ENCODE measurements around the gene SEC23IP.
"Not testable (repeated sequence)": the region's sequence is repeated elsewhere in the genome, so short reads cannot be mapped to it uniquely, and the experiment has no call there.

Gene SEC23IP

DNA sequence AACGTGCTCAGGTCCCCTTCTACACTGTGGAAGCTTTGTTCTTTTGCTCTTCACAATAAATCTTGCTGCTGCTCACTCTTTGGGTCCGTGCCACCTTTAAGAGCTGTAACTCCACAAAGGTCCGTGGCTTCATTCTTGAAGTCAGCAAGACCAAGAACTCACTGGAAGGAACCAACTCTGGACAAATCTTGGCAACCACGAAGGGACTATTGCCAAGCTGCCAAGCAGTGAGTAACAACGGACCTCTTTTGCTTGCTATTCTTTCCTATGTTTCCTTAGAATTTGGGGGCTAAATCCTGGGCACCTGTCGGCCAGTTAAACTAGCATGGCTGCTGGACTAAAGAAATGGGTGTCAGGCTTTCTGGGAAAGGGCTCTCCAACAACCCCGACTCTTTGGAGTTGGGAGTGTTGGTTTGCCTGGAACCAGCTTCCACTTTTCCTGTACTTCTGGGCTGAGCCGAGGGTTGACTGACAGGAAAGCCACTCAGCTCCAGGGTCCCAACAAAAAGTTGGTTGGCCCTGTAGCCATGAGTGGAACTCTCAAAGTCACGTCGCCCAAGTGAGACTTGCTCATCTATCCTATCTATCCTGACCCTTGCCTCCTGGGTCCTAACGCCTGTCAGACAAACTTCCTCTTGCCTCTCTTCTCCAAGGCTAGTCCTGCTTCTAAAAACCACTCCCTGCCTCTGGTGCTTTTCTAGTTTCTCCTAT is 8.5 kb upstream of the SEC23IP start:
- DNase-seq, result not testable (repeated sequence)

DNA sequence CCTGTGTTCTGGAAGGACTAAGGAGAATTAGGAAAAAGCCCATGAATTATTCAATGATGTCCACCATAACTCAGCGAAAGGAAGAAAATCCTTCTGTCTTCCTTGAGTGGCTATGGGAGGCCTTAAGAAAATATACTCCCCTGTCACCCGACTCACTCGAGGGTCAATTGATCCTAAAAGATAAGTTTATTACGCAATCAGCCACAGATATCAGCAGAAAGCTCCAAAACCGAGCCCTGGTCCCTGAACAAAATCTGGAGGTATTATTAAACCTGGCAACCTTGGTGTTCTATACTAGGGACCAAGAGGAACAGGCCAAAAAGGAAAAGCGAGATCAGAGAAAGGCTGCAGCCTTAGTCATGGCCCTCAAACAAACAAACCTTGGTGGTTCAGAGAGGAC is 6.5 kb upstream of the SEC23IP start:
- not testable (repeated sequence) for DNase-seq

DNA sequence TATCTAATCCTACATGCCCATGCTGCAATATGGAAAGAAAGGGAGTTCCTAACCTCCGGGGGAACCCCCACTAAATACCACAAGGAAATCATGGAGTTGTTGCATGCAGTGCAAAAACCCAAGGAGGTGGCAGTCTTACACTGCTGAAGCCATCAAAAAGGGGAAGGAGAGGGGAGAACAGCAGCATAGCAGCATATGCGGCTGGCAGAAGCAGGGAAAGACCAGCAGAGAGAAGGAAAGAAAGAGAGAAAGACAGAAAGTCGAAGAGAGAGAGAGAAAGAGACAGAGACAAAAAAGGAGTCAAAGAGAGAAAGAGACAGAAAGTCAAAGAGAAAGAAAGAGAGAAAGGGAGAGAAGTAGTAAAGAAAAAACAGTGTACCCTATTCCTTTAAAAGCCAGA is 3.8 kb upstream of the SEC23IP start:
- DNase-seq, result not testable (repeated sequence)

DNA sequence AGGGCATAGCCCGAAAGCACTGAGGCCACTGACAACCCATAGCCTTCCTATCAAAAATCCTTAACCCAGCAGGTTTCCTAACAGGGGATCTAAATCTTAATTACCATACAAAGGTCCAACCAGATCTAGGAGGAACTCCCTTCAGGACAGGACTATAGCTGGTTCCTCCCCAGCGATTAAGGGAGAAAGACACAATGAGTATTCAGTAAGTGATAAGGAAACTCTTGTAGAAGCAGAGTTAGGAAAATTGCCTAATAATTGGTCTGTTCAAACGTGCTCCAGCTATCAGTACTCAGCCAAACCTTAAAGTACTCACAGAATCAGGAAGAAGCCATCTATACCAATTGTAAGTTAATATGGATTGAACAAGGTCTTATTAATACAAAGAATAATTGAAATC is 3.3 kb upstream of the SEC23IP start:
- DNase-seq, result not testable (repeated sequence)

DNA sequence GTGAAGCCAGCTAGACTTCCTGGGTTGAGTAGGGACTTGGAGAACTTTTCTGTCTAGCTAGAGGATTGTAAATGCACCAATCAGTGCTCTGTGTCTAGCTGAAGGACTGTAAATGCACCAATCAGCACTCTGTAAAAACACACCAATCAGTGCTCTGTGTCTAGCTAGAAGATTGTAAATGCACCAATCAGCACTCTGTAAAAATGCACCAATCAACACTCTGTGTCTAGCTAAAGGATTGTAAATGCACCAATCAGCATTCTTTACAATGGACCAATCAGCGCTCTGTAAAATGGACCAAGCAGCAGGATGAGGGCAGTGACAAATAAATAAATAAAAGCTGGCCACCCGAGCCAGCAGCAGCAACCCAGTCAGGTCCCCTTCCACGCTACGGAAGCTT is 2.2 kb upstream of the SEC23IP start:
- DNase-seq, result not testable (repeated sequence)

DNA sequence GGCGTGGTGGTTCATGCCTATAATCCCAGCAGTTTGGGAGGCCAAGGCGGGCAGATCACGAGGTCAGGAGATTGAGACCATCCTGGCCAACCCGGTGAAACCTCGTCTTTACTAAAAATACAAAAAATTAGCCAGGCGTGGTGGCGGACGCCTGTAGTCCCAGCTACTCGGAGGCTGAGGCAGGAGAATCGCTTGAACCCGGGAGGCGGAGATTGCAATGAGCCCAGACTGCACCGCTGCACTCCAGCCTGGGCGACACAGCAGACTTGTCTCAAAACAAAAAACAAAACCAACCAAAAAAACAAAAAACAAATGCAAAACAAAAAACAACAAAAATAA is 712 bp upstream of the SEC23IP start:
- not testable (repeated sequence) for DNase-seq

DNA sequence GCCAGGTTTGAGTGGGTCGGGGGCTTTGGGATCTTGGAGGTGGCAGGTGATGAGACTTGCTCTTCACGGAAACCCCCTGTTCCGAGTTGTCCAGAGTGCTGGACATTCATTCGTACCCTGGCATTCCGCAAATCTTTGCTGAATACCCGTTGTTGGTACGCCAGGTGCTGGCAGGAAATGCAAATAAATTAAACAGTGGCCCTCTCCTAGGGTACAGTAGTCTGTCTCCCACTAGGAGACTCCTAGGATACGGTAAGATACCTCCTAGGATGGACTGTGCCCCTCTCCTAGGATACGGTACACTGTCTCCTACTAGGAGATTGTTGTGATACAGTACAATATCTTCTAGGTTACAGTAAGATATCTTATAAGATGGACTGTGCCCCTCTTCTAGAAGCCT is 544 bp downstream of the SEC23IP start:
- no peak for DNase-seq

DNA sequence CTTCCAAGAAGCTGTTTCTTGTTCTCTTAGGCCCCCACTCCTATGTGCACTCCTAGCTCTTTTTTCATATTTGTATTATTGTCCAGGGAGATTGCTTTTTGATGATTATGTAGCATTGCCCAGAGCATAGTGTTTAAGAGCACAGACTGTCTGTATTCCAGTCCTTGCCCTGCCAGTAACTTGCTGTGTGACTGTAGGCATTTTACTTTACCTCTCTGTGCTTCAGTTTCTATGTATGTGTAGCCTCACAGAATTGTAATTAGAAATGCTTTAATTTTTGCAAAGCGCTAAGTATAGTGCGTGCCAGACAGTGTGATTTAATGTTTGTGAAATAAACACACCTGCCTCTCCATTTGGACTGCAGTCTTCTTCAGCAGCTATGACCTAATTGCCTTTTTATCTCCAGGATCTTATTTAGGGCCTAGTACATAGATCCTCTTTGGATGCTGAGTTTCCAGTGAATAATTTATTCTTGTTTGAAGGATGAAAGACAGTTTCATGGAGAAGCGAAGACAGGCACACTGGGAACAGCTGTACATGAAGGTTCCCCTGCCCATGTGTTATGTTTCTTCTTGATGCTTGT is 1.4 kb downstream of the SEC23IP start:
- DNase-seq, result no peak

DNA sequence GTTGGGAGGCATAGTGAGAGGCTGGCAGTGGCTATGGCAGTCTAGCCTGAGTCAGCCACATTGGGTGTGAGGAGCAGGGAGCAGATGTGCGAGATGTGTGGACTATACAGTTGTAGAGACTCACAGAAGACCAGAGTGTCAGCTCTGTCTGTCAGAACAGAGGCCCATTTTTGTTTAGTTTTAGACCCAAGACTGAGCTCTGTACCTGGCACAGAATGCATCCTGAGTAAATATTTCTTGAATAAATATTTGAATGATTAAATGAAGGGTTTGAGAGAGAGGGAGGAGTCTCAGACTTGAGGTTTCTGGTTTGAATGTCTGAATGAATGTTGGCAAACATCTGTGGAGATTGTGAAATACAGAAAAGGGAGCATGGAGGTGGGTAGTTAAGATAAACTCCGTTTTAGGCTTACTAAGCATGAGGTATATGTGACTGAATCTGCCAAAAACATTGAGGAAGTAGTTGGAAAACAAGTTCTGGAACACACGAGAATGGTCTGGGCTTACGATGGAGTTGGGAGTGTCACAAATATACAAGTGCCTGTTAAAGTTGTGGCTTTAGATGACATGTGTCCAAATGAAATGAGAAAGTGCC is 3.6 kb downstream of the SEC23IP start:
- peak; percentile 55 for DNase-seq

DNA sequence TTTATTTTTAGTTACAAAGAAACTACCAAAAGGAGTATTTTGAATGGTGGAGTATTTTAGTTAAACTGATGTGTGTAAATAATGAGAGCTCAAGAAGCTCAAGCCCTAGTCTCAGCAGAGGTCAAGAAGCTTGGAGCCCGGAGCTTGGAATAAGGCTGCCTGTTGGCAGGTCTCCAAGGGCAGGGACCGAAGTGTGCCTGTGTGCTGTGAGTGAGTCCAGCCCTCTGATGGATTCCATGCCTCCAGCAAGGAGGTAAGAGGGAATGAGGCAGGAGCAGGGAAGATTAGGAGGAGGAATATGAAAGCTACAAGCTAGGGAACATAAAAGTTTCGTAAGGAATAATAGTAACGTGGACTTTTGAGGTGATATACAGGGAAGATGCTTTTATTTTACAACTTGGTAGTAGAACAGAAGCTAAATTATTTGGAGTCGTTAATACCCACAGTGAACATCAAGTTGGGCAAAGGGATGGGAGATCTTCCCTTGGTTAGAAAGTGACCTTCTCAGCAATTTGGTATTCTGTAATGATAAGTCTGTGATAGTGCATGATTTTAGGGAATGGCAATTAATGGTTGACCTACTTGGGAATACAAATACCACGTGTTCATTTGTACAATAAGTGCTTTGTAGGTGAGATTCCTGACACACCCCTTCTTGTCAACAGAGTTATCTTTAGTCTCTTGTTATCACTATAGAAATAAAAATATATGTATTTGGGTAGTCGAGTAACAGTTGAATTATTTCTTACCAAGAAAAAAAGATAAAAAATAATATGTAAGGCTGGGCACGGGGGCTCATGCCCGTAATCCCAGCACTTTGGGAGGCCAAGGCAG is 4.6 kb downstream of the SEC23IP start:
- DNase-seq, result peak; percentile 28

DNA sequence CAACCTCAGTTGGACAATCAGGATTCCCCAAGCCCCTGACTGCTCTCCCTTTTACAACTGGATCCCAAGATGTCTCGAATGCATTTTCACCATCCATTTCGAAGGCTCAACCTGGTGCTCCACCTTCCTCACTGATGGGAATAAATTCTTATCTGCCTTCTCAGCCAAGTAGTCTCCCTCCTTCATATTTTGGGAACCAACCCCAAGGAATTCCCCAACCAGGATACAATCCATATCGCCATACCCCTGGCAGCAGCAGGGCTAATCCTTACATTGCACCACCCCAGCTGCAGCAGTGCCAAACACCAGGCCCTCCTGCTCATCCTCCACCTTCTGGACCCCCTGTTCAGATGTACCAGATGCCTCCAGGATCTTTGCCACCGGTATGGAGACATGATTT is 6.0 kb downstream of the SEC23IP start:
- DNase-seq, result no peak

DNA sequence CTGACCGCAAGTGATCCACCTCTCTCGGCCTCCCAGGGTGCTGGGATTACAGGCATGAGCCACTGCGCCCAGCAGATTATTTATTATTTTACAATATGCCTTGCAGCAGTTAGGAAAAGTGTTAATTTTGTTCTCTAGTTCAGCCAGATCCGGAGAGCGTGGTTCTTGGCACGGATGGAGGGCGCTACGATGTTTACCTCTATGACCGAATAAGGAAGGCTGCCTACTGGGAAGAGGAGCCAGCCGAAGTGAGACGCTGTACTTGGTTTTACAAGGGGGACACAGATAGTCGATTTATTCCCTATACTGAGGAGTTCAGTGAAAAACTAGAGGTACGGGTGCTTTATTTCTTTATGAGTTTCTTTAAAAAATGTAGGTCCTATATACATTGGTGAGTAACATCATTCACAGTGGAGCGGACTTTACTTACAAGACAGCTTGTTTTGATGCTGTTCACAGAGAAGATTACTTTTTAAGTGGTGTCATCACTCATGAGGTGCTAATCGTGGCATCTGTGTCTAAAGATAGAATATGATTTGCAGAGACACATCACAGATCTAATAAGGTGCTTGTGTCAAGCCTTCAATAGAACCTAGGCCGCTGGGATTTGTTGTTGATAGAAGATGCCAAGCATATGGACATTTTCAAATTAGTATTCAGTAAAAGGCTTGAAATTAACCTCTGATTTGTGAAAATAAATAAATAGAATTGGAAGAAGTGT is 11.6 kb downstream of the SEC23IP start:
- no peak for DNase-seq

DNA sequence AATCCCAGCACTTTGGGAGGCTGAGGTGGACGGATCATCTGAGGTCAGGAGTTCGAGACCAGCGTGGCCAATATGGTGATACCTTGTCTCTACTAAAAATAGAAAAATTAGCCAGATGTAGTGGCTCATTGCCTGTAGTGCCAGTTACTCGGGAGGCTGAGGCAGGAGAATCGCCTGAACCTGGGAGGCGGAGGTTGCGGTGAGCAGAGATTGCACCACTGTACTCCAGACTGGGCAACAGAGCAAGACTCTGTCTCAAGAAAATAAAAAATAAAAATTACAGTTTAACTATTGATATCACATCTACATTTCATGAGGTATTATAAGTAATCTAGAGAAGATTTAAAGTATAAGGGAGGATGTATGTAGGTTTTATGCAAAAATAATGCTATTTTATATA is 15.2 kb downstream of the SEC23IP start:
- not testable (repeated sequence) for DNase-seq

DNA sequence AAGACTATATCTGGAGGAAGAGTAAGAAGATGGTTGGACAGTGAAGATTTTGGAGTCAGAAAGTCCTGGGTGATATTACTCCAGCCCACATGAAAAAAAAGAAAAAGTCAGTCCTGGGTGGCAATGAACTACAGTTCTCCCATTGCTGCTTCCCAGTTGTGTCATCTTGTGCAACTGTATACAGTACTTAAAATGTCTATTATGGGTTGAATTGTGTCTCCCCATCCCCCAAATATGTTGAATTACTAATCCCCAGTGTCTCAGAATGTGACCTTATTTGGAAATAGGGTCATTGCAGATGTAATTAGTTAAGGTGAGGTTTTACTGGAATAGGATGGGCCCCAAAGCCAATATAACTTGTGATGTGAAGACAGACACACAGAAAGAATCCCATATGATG is 15.6 kb downstream of the SEC23IP start:
- DNase-seq, result no peak

DNA sequence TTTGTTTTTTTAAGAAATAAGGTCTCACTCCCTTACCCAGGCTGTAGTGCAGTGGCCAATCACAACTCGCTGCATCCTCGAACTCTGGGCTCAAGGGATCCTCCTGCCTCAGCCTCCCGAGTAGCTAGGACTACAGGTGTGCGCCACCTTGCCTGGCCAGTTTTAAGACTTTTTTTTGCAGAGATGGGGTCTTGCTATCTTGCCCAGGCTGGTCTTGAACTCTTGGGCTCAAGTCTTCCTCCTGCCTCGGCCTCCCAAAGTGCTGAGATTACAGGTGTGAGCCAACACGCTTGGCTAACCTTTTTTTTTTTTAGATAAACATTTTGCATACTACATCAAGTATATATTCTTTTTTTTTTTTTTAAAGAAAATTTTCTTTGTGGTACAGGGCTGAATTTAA is 18.2 kb downstream of the SEC23IP start:
- no peak for DNase-seq

DNA sequence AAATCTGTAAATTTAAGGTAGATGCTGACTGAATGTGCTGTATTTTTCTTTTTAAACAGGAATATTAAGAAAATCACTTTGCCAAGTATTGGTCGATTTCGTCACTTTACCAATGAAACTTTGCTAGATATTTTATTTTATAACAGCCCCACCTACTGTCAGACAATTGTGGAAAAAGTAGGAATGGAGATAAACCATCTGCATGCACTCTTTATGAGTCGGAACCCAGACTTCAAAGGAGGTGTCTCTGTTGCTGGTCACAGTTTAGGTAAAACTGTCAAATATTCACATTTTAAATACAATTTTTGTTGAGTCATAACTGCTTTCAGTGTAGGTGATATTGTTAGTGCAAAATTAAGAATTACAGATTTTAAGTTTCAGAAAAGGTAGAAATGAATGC is 25.2 kb downstream of the SEC23IP start:
- DNase-seq, result no peak

DNA sequence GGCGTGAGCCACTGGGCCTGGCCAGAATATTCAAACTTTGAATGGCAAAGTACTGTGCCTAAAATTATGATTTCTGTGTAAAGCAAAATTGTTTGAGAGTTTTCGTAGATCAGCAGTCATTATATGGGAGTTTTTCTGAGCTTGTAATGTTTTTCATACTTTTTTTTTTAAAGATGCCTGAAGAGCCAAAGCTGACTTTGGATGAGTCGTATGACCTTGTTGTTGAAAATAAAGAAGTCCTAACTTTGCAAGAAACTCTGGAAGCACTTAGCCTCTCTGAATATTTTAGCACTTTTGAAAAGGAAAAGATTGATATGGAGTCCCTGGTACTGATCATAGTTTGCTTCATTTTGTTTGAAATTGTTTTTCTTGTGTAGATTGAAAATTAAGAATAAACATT is 26.7 kb downstream of the SEC23IP start:
- peak; percentile 34 for DNase-seq

DNA sequence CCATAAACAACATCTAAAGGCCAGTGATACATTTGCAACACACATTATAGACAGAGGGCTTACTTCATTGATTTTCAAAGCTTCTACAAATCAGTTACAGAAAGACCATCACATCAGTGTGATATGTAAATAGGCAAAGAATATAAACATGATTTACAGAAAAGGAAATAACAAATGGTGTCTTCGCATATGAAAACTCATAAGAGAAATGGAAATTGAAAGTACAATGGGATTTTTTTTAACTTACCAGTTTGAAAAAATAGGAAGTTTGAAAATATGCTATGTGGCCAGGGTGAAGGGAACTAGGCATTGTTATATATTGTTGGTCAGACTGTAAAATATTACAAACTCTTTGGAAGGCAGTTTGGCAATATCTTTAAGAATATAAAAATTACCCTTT is 27.3 kb downstream of the SEC23IP start:
- no peak for DNase-seq

DNA sequence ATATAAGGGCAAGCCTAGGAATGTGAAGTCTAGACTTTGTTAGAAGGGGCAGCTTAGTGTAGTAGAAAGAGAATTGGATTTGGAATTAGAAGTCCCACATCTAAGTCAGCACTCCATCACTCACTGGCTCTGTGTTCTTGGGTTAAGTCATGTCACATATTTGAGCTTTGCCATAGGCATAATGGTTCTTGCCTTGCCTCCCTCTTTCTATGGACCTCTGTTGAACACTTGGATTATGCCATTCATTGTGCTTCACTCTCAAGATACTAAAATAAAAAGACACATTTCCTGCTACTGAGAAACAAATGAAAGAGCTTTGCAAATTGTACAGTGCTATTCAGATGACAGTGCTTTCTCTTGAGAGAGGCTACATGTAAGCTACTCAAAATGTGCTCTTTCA is 35.9 kb downstream of the SEC23IP start:
- DNase-seq, result no peak

DNA sequence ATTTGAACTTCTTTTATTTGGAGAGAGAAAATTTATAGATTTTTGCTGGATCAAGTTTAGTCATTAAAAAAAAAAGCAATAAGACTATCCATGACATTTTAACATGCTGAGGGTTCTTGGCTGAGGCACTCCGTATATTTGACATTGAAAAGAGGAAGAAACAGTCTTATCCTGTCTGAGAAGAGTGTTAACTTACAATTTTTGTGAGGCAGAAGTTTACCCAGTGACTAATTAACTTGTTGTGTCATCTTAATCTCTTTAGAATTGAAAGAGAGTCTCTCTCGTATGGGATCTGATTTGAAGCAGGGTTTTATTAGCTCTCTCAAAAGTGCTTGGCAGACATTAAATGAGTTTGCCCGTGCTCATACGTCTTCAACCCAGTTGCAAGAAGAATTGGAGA is 39.3 kb downstream of the SEC23IP start:
- no peak for DNase-seq

DNA sequence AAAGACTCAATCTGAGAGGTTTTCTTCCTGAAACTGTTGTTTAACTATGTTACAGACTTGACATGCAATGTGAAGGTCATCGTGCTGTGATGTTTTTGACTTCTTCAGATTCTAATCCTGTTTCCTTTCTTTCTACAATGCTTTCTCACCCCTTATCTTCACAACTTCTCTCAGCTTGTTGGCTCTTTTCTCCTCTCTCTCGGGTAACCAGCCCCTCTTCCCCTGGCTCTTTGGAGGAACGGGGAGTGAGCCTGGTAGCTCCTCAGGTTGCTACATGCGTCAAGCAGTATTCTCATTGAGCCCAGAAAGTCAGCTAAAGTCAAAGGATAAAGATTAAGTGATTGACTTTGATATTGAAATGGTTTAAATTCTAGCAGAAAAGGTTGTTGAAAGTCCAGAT is 40.1 kb downstream of the SEC23IP start:
- DNase-seq, result no peak

DNA sequence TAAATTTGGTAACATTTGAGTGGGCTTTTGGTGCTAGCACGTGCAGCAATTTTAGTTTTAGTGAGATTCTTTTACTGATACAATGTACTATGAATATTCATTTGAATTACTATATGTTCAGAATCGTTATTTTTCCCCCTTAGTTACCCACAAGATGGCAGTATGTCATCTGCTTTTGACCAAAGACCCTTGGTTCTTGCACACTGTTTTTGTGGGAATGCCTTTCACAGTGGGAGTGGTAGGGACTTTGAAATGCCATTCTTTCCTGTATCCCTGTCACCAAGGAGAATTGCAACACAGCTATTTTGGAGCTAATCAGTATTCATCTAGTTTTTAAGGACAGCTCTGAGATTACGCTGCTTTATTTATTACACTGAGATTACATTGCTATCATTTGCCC is 40.6 kb downstream of the SEC23IP start:
- no peak for DNase-seq

DNA sequence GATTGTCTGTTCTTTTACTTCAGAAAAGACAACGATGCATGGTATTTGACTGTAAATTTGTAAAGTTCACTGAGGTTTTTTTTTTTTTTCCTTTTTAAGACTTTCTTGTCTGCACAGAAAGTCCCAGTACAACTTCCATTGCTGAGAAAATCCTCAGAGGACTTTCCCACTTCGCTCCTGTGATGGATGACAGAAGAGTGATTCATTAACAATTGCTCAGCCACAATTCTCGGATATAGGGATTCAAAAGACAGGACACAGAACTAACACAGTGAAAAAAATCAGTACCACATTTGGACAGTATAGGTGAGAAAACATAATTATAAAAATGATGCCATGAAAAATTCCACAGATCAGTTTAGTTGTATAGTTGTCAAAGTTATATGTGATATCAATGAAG is 48.0 kb downstream of the SEC23IP start:
- peak; percentile 15 for DNase-seq
